HepG2 (cell line): ENCODE data around the gene MEAF6.

ENCODE experiments used
- CTCF ChIP-seq: sonication (generic); formaldehyde crosslinking; IDR thresholded peaks from 2 replicates; pipeline ENCODE4 v1.5.0; 2020; ENCODE audit warnings: mild to moderate bottlenecking, missing genetic modification reagents, moderate library complexity
- DZIP1 ChIP-seq: sonication (generic); formaldehyde crosslinking; IDR thresholded peaks from 2 replicates; pipeline ENCODE4 v1.5.0; 2020; ENCODE audit warnings: mild to moderate bottlenecking, missing genetic modification reagents
- SRSF1 ChIP-seq: fragments of 200-400 bp; formaldehyde crosslinking; optimal IDR thresholded peaks from 2 replicates; pipeline ENCODE3; 2017; ENCODE audit warnings: mild to moderate bottlenecking, low read depth, low read length, moderate library complexity
- TCF7 ChIP-seq: sonication (generic); IDR thresholded peaks from 2 replicates; pipeline ENCODE4 v1.6.1; 2016; ENCODE audit warnings: antibody characterized with exemption, low read depth
- TFE3 ChIP-seq: IDR thresholded peaks from 2 replicates; pipeline ENCODE4 v1.6.1; 2016

- TF ChIP-seq SRSF1 (no peak), CTCF (CRISPR knock-in tag) (no peak), DZIP1 (CRISPR knock-in tag) (no peak), TCF7 (no peak), TFE3 (CRISPR knock-in tag) (peak; percentile 87)
Observed at GRCh38 chr1:37553927-37554808, 39.6 kb upstream of the MEAF6 start, which contains the start of gene SNIP1.
